Activated T-helper 1 cell treated with anti-CD3 and anti-CD28 coated beads, Interleukin-12 subunit alpha, Interleukin-12 subunit beta, Interleukin-2, Interleukin-4 antibody, amounts not matched to agents 30 ng/mL and 10 ng/mL and 1 ng/mL, durations not matched to agents 14 hours and 24 hours and 36 hours (primary cell): Measurements from ENCODE around the gene CPVL. TPM values are rescaled to one million over a fixed set of nuclear protein-coding genes. Genes with fewer than 3 reads are reported as not detected.
"Not testable (repeated sequence)": the region's sequence is repeated elsewhere in the genome, so short reads cannot be mapped to it uniquely, and the experiment has no call there.

Experiments
- DNase-seq: peaks from one replicate; pipeline ENCODE4 v3.0.0; 2021; ENCODE audit warnings: low spot score
- H3K27ac Mint-ChIP-seq: one replicate; pipeline ENCODE4 v1.8.0; 2021; ENCODE audit warnings: mild to moderate bottlenecking, mixed read lengths
- H3K27me3 Mint-ChIP-seq: one replicate; pipeline ENCODE4 v1.8.0; 2022; ENCODE audit warnings: mild to moderate bottlenecking, moderate library complexity, mixed read lengths; ENCODE audit not compliant: insufficient read depth
- H3K36me3 Mint-ChIP-seq: one replicate; pipeline ENCODE4 v1.8.0; 2021; ENCODE audit warnings: low read depth, mixed read lengths
- H3K4me1 Mint-ChIP-seq: one replicate; pipeline ENCODE4 v1.8.0; 2021; ENCODE audit warnings: low read depth, mixed read lengths
- H3K4me3 Mint-ChIP-seq: one replicate; pipeline ENCODE4 v1.8.0; 2021; ENCODE audit warnings: mild to moderate bottlenecking, moderate library complexity, mixed read lengths
- H3K9me3 Mint-ChIP-seq: one replicate; pipeline ENCODE4 v1.8.0; 2021; ENCODE audit warnings: mixed read lengths
- intact Hi-C: fragments of 100-400 bp; cut with micrococcal nuclease; formaldehyde crosslinking; loops from one replicate; pipeline ENCODE4 v1.15.1; 2024
- total RNA-seq: library from RNA; stranded (reverse); gene quantifications from 2 replicates; pipeline ENCODE4 v1.2.3, GENCODE V29; 2022

CPVL gene
- total RNA-seq, 1 donor from 2014 or later, result not detected

DNA sequence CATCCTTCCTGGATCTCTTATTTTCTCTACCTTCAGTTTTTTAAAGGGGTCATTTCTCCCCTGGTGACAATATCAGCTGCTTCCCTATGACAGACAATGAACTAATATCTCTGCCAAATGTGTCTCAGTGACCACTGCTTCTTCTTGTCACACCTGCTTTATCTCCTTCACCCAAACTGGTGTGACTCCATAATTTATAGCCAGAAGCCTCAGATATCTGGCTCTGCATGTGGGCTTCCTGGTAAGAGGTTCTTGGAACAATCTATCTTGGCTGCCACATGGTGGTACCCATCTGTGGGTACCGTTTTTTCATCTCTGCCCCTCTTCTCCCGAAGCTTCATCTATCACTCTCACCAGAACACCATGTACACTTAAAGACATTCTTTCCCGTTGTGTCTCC lies 37.0 kb downstream of the CPVL start:
- Mint-ChIP-seq H3K36me3 (no peaks in the 10 kb centered on the region), H3K27me3 (peaks cover 18% of the 10 kb centered on the region), H3K4me3 (no peak overlapping the region), H3K4me1 (peaks cover 12% of the 10 kb centered on the region), H3K9me3 (no peaks in the 10 kb centered on the region), H3K27ac (no peak overlapping the region)
- no peak for DNase-seq
- intact Hi-C loops, result no loop called here

DNA sequence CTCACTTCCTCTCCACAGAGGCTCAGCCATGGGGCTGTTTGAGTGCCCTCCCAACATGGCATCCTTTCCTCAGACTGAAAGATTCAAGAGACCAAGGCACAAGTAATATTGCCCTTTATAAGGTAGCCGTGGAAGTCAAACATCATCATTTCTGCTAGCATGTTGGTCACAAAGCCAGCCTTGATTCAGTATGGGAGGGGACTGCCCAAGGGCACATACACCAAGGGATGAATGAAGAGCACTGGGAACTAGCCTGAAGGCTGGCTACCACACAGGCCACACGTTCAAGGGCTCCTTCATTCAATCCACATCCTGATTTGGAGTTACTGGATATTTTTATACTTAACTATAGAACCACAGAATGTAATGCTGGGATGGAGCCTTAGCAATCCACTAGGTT lies 39.3 kb downstream of the CPVL start:
- Mint-ChIP-seq H3K27me3 (peaks cover 20% of the 10 kb centered on the region), H3K36me3 (no peaks in the 10 kb centered on the region), H3K4me3 (no peak overlapping the region), H3K9me3 (no peaks in the 10 kb centered on the region), H3K4me1 (peaks cover 7% of the 10 kb centered on the region), H3K27ac (no peak overlapping the region)
- intact Hi-C loops, result no loop called here
- DNase-seq, result no peak

GRCh38 chr7:29106669-29106988 lies 39.7 kb downstream of the CPVL start:
- H3K27me3 Mint-ChIP-seq, result peaks cover 17% of the 10 kb centered on the region
- peaks cover 7% of the 10 kb centered on the region for H3K4me1 Mint-ChIP-seq
- no peak overlapping the region for H3K4me3 Mint-ChIP-seq
- intact Hi-C loops, result loop anchor here (1.0 kb wide), 4 partner anchors 150 to 303 kb away; no protein-coding TSS in a partner anchor
- H3K9me3 Mint-ChIP-seq, result no peaks in the 10 kb centered on the region
- no peak for DNase-seq
- no peak overlapping the region for H3K27ac Mint-ChIP-seq
- H3K36me3 Mint-ChIP-seq, result no peaks in the 10 kb centered on the region

GRCh38 chr7:29105752-29106668 lies 40.3 kb downstream of the CPVL start:
- H3K27ac Mint-ChIP-seq, result no peak overlapping the region
- intact Hi-C loops, result loop anchor here (1.0 kb wide), 4 partner anchors 150 to 303 kb away; no protein-coding TSS in a partner anchor
- DNase-seq, result peak; percentile 8
- H3K4me3 Mint-ChIP-seq, result no peak overlapping the region
- peaks cover 15% of the 10 kb centered on the region for H3K27me3 Mint-ChIP-seq
- H3K9me3 Mint-ChIP-seq, result no peaks in the 10 kb centered on the region
- H3K36me3 Mint-ChIP-seq, result no peaks in the 10 kb centered on the region
- peaks cover 7% of the 10 kb centered on the region for H3K4me1 Mint-ChIP-seq

DNA sequence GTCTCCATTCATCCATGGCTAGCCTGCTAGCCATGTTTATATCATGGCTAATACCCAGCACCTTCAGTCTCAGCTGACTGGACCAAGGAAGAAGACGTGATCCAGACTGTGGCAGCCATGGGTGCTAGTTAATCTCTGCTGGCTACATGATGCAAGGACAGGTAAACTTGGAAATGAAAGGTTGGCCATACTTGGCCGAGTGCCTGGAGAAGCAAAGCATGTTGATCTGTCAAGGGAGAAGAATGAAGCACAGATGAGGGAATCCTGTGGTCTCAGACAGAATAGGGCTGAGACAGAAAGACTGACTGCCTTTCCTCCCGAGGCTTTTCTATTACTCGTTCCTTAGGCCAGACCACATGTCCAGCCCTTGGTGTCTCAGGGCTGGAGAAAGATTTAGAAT lies 41.1 kb downstream of the CPVL start:
- Mint-ChIP-seq H3K9me3 (no peaks in the 10 kb centered on the region), H3K27me3 (peaks cover 8% of the 10 kb centered on the region), H3K27ac (no peak overlapping the region), H3K4me3 (no peak overlapping the region), H3K4me1 (peaks cover 7% of the 10 kb centered on the region), H3K36me3 (no peaks in the 10 kb centered on the region)
- DNase-seq, result no peak
- intact Hi-C loops, result no loop called here

DNA sequence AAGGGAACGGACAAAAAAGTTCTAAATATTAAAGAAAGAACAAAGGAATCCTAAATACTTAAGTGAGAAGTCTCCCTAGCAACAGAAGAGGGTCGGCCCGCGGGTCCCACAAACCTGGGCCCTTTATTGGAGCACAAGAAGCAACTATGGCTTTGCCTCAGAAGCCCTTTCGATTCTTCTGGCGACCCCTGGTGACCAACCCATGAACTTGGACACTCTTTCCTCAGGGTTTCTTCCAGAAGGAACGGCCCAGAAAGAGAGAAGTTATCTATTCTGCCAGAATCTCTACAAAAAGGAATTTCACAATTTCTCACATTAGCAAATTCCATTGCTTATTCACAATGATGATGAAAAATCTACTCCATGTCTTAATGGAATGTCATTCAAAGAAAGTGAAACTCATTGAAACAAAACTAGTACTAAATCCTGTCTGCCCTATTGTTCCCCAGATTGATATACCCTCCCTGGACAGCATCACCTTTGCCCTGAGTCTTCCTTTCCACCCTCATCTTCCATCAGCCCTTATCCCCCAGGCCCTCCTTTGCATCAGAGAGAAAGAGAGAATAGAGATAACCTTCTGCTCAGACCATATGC lies 43.7 kb downstream of the CPVL start:
- Mint-ChIP-seq H3K36me3 (no peaks in the 10 kb centered on the region), H3K4me1 (peaks cover 7% of the 10 kb centered on the region), H3K27ac (peak overlapping the region; percentile 6), H3K4me3 (no peak overlapping the region), H3K9me3 (no peaks in the 10 kb centered on the region), H3K27me3 (peaks cover 4% of the 10 kb centered on the region)
- intact Hi-C loops, result loop anchor here (1.0 kb wide), 3 partner anchors 144 to 180 kb away; partner anchors contain the start of gene TRIL
- no peak for DNase-seq

DNA sequence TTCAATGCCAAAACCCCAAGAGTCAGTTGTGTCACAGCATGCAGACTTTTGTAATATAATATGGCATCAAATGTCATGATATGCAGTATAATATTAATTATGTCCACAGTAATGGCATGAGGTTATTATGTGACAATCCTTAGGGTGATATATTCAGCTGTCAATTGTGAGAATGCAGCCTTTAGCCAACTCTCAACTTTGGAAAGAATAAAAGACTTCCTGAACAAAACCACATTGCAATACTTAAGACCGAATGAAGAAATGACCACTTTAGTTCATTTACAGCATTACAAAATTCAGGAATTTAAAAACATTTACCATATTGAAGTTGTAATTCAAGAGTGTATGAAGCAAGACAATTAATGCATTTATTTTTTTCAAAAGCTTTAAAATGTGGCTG lies 45.4 kb downstream of the CPVL start:
- intact Hi-C loops, result no loop called here
- no peaks in the 10 kb centered on the region for H3K9me3 Mint-ChIP-seq
- H3K4me3 Mint-ChIP-seq, result no peak overlapping the region
- no peak overlapping the region for H3K27ac Mint-ChIP-seq
- H3K4me1 Mint-ChIP-seq, result peaks cover 7% of the 10 kb centered on the region
- DNase-seq, result no peak
- peaks cover 4% of the 10 kb centered on the region for H3K27me3 Mint-ChIP-seq
- H3K36me3 Mint-ChIP-seq, result no peaks in the 10 kb centered on the region

DNA sequence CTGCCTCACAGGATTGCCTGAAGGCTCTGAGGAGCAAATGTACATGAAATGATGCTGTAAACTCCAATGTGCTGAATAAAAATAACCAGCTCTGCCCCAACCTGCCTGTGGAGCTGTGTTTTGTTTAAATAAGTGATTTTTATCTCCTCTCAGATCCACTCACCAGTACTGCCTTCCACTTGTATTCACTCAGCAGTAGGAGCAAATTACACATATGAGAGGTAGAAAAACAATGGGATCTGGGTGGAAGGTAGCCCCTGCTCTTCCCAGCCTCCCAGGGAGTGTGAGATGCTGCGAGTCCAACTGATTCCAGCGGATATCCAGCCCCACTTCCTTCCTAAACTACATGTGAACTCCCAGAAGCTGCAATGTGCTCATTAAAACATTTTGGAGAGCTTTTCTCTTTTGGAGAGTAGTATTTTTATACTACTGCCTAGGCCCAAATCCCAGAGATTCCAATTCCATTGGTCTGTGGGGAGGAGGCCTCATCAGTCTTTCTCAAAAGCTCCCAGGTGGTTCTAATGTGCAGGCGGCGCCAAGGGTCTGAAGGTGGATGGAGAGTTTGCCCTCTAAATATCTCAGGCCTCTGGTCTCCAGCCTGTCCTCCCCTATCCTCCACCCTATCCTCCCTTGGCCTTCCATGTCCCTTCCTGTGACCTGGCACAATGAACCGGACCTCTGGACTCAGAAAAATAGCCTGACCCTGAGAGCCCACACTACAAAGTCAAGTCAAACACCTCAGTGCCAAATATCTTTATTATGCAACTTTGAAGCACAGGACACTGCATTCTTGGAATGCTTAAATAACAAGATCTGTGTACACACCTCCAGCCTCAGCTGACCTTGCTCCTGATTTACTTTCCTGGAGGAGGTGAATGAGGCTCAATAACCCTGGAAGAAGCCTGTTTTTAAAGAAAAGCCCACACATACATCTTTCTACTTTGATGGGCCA lies 46.2 kb downstream of the CPVL start:
- intact Hi-C loops, result no loop called here
- H3K27me3 Mint-ChIP-seq, result peaks cover 4% of the 10 kb centered on the region
- no peaks in the 10 kb centered on the region for H3K36me3 Mint-ChIP-seq
- H3K9me3 Mint-ChIP-seq, result no peaks in the 10 kb centered on the region
- no peak overlapping the region for H3K27ac Mint-ChIP-seq
- peaks cover 7% of the 10 kb centered on the region for H3K4me1 Mint-ChIP-seq
- H3K4me3 Mint-ChIP-seq, result no peak overlapping the region
- DNase-seq, result no peak

DNA sequence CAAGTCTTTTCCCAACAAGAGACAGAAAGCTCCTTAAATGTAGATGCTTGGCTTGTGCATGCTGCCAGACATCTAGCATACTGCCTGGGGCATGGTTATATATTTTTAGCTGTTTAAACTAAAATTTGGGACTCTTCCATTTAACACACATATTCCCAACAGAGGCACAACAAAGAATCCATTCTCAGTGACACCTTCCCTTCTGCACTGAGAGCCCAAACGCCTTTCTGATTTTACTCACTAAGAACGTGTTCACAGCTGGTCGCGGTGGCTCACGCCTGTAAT lies 49.9 kb downstream of the CPVL start:
- H3K4me3 Mint-ChIP-seq, result no peak overlapping the region

GRCh38 chr7:29095631-29096445 lies 50.5 kb downstream of the CPVL start:
- Mint-ChIP-seq H3K4me3 (no peak overlapping the region), H3K9me3 (no peaks in the 10 kb centered on the region), H3K4me1 (peaks cover 9% of the 10 kb centered on the region), H3K27me3 (no peaks in the 10 kb centered on the region), H3K36me3 (no peaks in the 10 kb centered on the region), H3K27ac (no peak overlapping the region)
- DNase-seq, result no peak
- intact Hi-C loops, result no loop called here

More for the DNA sequence above, 49.9 kb downstream of the CPVL start:
- Mint-ChIP-seq H3K27ac (no peak overlapping the region), H3K4me1 (peaks cover 4% of the 10 kb centered on the region), H3K36me3 (no peaks in the 10 kb centered on the region), H3K27me3 (no peaks in the 10 kb centered on the region), H3K9me3 (no peaks in the 10 kb centered on the region)
- DNase-seq, result no peak
- intact Hi-C loops, result no loop called here

- intact Hi-C loops, H3K27me3 Mint-ChIP-seq, H3K9me3 Mint-ChIP-seq, H3K4me3 Mint-ChIP-seq, H3K36me3 Mint-ChIP-seq, DNase-seq, H3K27ac Mint-ChIP-seq: not testable (repeated sequence)
- peaks cover 16% of the 10 kb centered on the region for H3K4me1 Mint-ChIP-seq
These were observed 53.2 kb downstream of the CPVL start for GRCh38 chr7:29093091-29093490.

DNA sequence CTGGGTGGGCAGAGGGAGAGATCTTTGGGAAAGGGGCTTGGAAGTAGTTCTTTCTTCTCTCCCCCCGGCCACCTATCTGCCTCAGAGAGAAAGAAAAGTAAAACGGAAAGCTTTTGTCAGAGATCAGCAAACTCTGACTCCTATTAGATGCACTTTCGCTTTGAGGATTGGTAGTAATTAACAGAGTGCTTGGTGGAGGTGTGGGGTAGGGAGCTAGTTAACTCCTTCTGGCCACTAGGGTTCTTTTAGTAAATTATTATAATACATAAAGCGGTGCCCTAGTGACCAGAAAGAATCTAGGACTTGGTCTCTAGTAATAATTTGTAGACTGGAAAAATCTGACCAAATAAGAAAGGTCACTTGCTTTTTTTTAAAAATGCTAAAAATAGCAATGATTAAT lies 54.6 kb downstream of the CPVL start:
- Mint-ChIP-seq H3K4me1 (peaks cover 16% of the 10 kb centered on the region), H3K36me3 (no peaks in the 10 kb centered on the region), H3K27me3 (peaks cover 3% of the 10 kb centered on the region), H3K27ac (no peak overlapping the region), H3K9me3 (no peaks in the 10 kb centered on the region), H3K4me3 (peak overlapping the region; percentile 77)
- no peak for DNase-seq
- intact Hi-C loops, result loop anchor here (2.0 kb wide), 1 partner anchor 57 kb away; no protein-coding TSS in a partner anchor
